NCI-H510A treated with DMSO at 0.1 percent for 48 hours (cell line): ENCODE results near the gene TBC1D23.

Experiments
- DNase-seq: peaks from one replicate; lab custom pipeline; 2025; lab: John Stamatoyannopoulos, UW

TBC1D23 gene

GRCh38 chr3:100352296-100353231 lies 91.8 kb downstream of the TBC1D23 start:
- no peak for DNase-seq

- DNase-seq, result no peak
Observed at GRCh38 chr3:100354850-100355249, 94.1 kb downstream of the TBC1D23 start.

- DNase-seq, result no peak
Observed at GRCh38 chr3:100358413-100358812, 97.6 kb downstream of the TBC1D23 start.

GRCh38 chr3:100359035-100359434 lies 98.2 kb downstream of the TBC1D23 start:
- DNase-seq, result no peak

- DNase-seq, result no peak
Observed at GRCh38 chr3:100360757-100361496, 100.1 kb downstream of the TBC1D23 start.

- no peak for DNase-seq
Observed at GRCh38 chr3:100361897-100362296, 101.1 kb downstream of the TBC1D23 start.

GRCh38 chr3:100364421-100364820 lies 103.6 kb downstream of the TBC1D23 start:
- DNase-seq, result no peak

GRCh38 chr3:100366424-100366823 lies 105.6 kb downstream of the TBC1D23 start:
- DNase-seq, result no peak

GRCh38 chr3:100368441-100368840 lies 107.6 kb downstream of the TBC1D23 start:
- no peak for DNase-seq

GRCh38 chr3:100370756-100371155 lies 110.0 kb downstream of the TBC1D23 start:
- DNase-seq, result no peak

- DNase-seq, result no peak
Observed at GRCh38 chr3:100374521-100374920, 113.7 kb downstream of the TBC1D23 start.
